ENCODE results near the gene NCF2.

NCF2 gene

GRCh38 chr1:183520379-183520778 lies 69.9 kb downstream of the NCF2 start:
- TF ChIP-seq, protein P1, sequence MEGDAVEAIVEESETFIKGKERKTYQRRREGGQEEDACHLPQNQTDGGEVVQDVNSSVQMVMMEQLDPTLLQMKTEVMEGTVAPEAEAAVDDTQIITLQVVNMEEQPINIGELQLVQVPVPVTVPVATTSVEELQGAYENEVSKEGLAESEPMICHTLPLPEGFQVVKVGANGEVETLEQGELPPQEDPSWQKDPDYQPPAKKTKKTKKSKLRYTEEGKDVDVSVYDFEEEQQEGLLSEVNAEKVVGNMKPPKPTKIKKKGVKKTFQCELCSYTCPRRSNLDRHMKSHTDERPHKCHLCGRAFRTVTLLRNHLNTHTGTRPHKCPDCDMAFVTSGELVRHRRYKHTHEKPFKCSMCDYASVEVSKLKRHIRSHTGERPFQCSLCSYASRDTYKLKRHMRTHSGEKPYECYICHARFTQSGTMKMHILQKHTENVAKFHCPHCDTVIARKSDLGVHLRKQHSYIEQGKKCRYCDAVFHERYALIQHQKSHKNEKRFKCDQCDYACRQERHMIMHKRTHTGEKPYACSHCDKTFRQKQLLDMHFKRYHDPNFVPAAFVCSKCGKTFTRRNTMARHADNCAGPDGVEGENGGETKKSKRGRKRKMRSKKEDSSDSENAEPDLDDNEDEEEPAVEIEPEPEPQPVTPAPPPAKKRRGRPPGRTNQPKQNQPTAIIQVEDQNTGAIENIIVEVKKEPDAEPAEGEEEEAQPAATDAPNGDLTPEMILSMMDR (IDR thresholded peaks at IDR 0.05; ENCODE audit: low read depth, low read length, missing control alignments) = no peak
- no peak overlapping the region for H3K4me3 ChIP-seq (replicated peaks; ENCODE audit: low read depth, low read length)
- DNase-seq (ENCODE audit: extremely low read depth, low read depth) = no peak

DNA sequence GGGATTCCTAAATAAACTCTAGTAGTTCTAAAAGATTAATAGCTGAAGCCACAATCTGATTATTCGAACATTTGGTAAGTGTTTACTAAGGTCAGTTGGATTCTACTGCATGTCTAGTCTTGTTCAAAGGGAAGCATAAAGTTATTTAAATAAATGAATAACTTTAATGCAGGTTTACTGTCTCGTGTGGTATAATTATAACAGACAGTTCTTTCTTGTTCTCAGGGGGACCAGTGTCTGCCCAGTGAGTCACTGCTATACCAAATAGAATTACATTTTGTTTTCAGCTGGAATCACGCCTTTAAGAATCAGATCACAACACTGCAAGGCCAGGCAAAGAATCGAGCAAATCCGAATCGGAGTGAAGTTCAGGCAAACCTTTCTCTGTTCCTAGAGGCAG lies 72.9 kb downstream of the NCF2 start:
- no peak for DNase-seq (ENCODE audit: extremely low read depth, low read depth)
- TF ChIP-seq, protein P1 (IDR thresholded peaks at IDR 0.05; ENCODE audit: low read depth, low read length, missing control alignments) = no peak
- H3K4me3 ChIP-seq (replicated peaks; ENCODE audit: low read depth, low read length) = no peak overlapping the region

DNA sequence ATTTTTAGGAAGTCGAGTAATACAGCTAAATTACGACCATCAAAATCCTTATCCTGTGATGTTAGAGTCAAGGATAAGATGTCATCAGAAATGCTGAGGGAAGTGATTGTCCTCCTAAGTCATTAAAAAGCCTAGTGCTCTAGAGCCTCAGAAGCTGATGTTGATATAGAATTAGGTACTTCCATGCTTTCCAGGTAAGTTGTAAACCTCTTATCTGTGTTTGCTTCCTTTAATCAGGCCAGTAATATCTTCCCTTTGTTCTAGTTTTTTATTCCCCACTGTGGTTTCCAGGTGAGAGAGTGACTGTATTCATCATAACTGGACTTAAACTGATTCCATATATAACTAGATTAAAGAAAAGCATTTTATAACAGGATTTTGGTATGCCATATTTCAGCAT lies 73.5 kb downstream of the NCF2 start:
- no peak overlapping the region for H3K4me3 ChIP-seq (replicated peaks; ENCODE audit: low read depth, low read length)
- no peak for DNase-seq (ENCODE audit: extremely low read depth, low read depth)
- TF ChIP-seq, protein P1 (IDR thresholded peaks at IDR 0.05; ENCODE audit: low read depth, low read length, missing control alignments) = no peak

DNA sequence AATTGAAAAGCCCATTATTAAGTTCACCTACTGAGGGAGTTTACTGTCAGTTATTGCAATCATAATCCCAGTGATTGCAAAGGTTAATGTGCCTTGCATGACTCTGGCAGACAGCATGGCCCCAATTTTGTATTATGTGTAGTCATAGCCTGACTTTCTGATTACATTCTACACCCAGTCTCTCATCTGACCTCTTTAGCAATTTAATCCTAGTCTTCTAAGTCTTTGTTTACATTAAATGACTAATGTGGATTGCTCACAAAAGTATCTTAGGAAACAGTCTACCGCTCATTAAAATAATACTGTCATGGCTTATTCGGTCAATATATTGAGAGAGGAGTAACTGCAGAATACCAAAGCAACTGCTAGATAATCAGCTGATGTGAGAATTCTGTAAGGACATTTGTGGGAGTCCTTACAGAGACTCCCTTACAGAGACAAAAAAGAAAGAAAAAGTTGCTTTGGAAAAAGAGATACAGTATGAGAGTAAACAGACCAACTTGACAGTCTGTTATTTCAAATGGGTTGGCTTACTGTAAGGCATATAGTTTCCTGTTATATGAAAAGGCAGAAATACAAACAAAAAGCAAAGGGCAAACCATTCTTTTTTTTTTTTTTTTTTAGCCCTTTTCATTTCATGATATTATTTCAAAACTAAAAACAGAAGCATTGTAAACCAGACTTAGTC lies 75.1 kb downstream of the NCF2 start:
- DNase-seq (ENCODE audit: extremely low read depth, low read depth) = peak; percentile 20
- TF ChIP-seq, protein P1 (IDR thresholded peaks at IDR 0.05; ENCODE audit: low read depth, low read length, missing control alignments) = no peak
- no peak overlapping the region for H3K4me3 ChIP-seq (replicated peaks; ENCODE audit: low read depth, low read length)

GRCh38 chr1:183514235-183514634 lies 76.0 kb downstream of the NCF2 start:
- no peak overlapping the region for H3K4me3 ChIP-seq (replicated peaks; ENCODE audit: low read depth, low read length)
- no peak for DNase-seq (ENCODE audit: extremely low read depth, low read depth)
- TF ChIP-seq, protein P1 (IDR thresholded peaks at IDR 0.05; ENCODE audit: low read depth, low read length, missing control alignments) = no peak

DNA sequence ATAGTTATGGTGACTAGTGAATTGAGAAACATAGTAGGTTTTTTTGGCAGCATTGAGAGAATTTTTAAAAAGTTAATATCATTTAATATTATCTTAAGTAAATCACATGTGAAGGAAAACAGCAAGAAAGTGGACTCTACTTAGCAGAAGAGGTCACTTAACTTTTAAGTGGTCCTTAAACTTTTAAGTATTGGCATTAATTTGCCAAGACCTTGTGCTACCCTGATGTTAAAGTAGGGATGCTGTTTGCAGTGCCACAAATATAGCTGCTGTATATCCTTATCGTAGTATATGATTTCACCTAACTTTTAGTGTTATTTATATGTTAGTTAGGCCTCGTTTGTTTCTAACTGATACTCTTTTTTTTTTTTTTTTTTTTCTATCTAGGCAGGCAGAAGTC lies 77.8 kb downstream of the NCF2 start:
- DNase-seq (ENCODE audit: extremely low read depth, low read depth) = no peak
- TF ChIP-seq, protein P1 (IDR thresholded peaks at IDR 0.05; ENCODE audit: low read depth, low read length, missing control alignments) = no peak
- H3K4me3 ChIP-seq (replicated peaks; ENCODE audit: low read depth, low read length) = no peak overlapping the region

DNA sequence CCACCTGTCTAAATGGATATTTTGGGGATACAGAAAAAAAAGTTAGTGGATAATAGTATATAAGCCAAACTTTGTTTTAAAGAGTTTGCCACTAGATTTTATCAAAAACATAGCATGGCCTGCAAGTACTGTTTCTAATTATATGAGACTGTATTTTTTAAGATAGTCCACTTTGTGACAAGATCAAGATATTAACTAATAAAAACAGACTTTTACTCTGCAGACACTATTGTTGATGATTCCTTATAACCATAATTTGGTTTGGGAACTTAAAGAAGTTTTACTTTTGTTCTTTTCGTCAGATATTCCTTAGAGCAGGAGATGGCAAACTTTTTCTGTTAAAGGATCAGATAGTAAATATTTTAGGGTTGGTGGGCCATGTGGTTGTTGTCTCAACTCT lies 81.6 kb downstream of the NCF2 start:
- TF ChIP-seq, protein P1 (IDR thresholded peaks at IDR 0.05; ENCODE audit: low read depth, low read length, missing control alignments) = no peak
- H3K4me3 ChIP-seq (replicated peaks; ENCODE audit: low read depth, low read length) = no peak overlapping the region
- DNase-seq (ENCODE audit: extremely low read depth, low read depth) = no peak
